H1 (cell line): Measurements from ENCODE around the gene PKMYT1. TPM values are rescaled to one million over a fixed set of nuclear protein-coding genes. Genes with fewer than 3 reads are reported as not detected.

ENCODE experiments used
- CTCF ChIA-PET: fragments of 300-600 bp; sonication (Branson Sonifier 250); formaldehyde crosslinking; loops from one replicate; lab custom pipeline; 2021; ENCODE audit not compliant: partially characterized antibody; lab: Charles Lee
- POLR2A ChIA-PET: fragments of 300-600 bp; sonication (Branson Sonifier 250); formaldehyde crosslinking; loops from one replicate; lab custom pipeline; 2021; ENCODE audit warnings: inconsistent platforms; ENCODE audit not compliant: partially characterized antibody; lab: Charles Lee
- DNase-seq, 2 experiments: peaks; one replicate each; pipeline versions ENCODE4 v3.0.0 to v3.0.0-alpha.2; 2010 to 2022; ENCODE audit warnings: low spot score in 2 of 2, low read depth in 1 of 2, mixed read lengths in 1 of 2
- FAIRE-seq: peaks from 2 replicates; lab custom pipeline; 2011; peaks lifted over from hg19 to GRCh38; lab: Jason Lieb, UNC
- H2AFZ ChIP-seq: 2 replicates; pipeline ENCODE4 v1.8.1; 2012; ENCODE audit warnings: low read length, inconsistent platforms
- H2AK5ac ChIP-seq: 2 replicates; pipeline ENCODE4 v1.6.1; 2013; ENCODE audit warnings: low read depth, low read length
- H2BK120ac ChIP-seq: replicated peaks from 2 replicates; pipeline ENCODE3; 2013; ENCODE audit warnings: low read depth, low read length, inconsistent platforms
- H2BK12ac ChIP-seq: 2 replicates; pipeline ENCODE4 v1.6.1; 2013; ENCODE audit warnings: low read depth, low read length
- H2BK15ac ChIP-seq: 2 replicates; pipeline ENCODE4 v1.6.1; 2013; ENCODE audit warnings: low read length
- H2BK20ac ChIP-seq: 2 replicates; pipeline ENCODE4 v1.6.1; 2013; ENCODE audit warnings: low read length
- H2BK5ac ChIP-seq: 2 replicates; pipeline ENCODE4 v1.6.1; 2013; ENCODE audit warnings: low read depth, low read length
- H3K14ac ChIP-seq: 2 replicates; pipeline ENCODE4 v1.6.1; 2013; ENCODE audit warnings: inconsistent platforms; ENCODE audit not compliant: insufficient read length
- H3K18ac ChIP-seq: 2 replicates; pipeline ENCODE4 v1.6.1; 2013; ENCODE audit warnings: low read length; ENCODE audit errors: extremely low read depth
- H3K23ac ChIP-seq: 2 replicates; pipeline ENCODE4 v1.6.1; 2013; ENCODE audit warnings: inconsistent platforms; ENCODE audit not compliant: insufficient read length
- H3K23me2 ChIP-seq: 2 replicates; pipeline ENCODE4 v1.6.1; 2013; ENCODE audit warnings: low read depth, low read length
- H3K27ac ChIP-seq: 2 replicates; pipeline ENCODE4 v1.6.1; 2011; ENCODE audit warnings: low read depth, low read length, inconsistent platforms
- H3K27me3 ChIP-seq, 4 experiments: replicated peaks in 1 of 4; 1 replicate in 1 of 4; 2 replicates in 3 of 4; pipeline versions ENCODE4 v1.6.1 to v1.8.1; 2011 to 2013; ENCODE audit warnings: low read length in 3 of 4, mild to moderate bottlenecking in 3 of 4, inconsistent platforms in 2 of 4, mixed read lengths in 2 of 4, moderate library complexity in 1 of 4; ENCODE audit not compliant: control insufficient read depth in 3 of 4, insufficient read depth in 3 of 4; ENCODE audit errors: extremely low read depth in 1 of 4
- H3K36me3 ChIP-seq, 4 experiments: 2 replicates each; pipeline versions ENCODE4 v1.6.1 to v1.8.1; 2011 to 2013; ENCODE audit warnings: mild to moderate bottlenecking in 4 of 4, low read length in 3 of 4, moderate library complexity in 2 of 4, control low read depth in 1 of 4, inconsistent platforms in 1 of 4; ENCODE audit not compliant: insufficient read depth in 4 of 4, control insufficient read depth in 2 of 4
- H3K4ac ChIP-seq: replicated peaks from 2 replicates; pipeline ENCODE3; 2013; ENCODE audit warnings: low read length, low read depth, mixed read lengths, inconsistent platforms; ENCODE audit not compliant: insufficient read length
- H3K4me1 ChIP-seq, 4 experiments: replicated peaks in 1 of 4; 1 replicate in 1 of 4; 2 replicates in 3 of 4; pipeline versions ENCODE4 v1.6.1 to v1.8.1; 2011 to 2013; ENCODE audit warnings: low read length in 3 of 4, inconsistent platforms in 2 of 4, mixed read lengths in 1 of 4; ENCODE audit not compliant: insufficient read depth in 4 of 4, control insufficient read depth in 3 of 4
- H3K4me2 ChIP-seq, 2 experiments: 2 replicates each; pipeline versions ENCODE4 v1.6.1 to v1.8.1; 2011 to 2013; ENCODE audit warnings: low read depth in 2 of 2, low read length in 2 of 2, control low read depth in 1 of 2, inconsistent platforms in 1 of 2, mild to moderate bottlenecking in 1 of 2; ENCODE audit not compliant: insufficient read depth in 1 of 2
- H3K4me3 ChIP-seq, 4 experiments: fragments of 200-600, 300-600 bp in 1 of 4; sonication (generic), shearing (Covaris generic), sonication (Bioruptor Twin) in 1 of 4; 2 replicates each; pipeline versions ENCODE4 v1.5.1 to v1.8.1; 2011 to 2016; ENCODE audit warnings: low read length in 4 of 4, low read depth in 3 of 4, control low read depth in 2 of 4, inconsistent platforms in 2 of 4, mild to moderate bottlenecking in 2 of 4, mixed read lengths in 1 of 4, moderate library complexity in 1 of 4; ENCODE audit not compliant: insufficient read depth in 2 of 4; ENCODE audit errors: extremely low read depth in 1 of 4
- H3K56ac ChIP-seq: replicated peaks from 2 replicates; pipeline ENCODE3; 2013; ENCODE audit warnings: low read depth, mild to moderate bottlenecking, mixed read lengths, low read length, inconsistent platforms; ENCODE audit not compliant: insufficient read length
- H3K79me1 ChIP-seq: 2 replicates; pipeline ENCODE4 v1.6.1; 2013; ENCODE audit warnings: low read depth, low read length, control low read depth
- H3K79me2 ChIP-seq, 2 experiments: 2 replicates each; pipeline versions ENCODE4 v1.6.1 to v1.8.1; 2012 to 2013; ENCODE audit warnings: low read length in 2 of 2, mild to moderate bottlenecking in 2 of 2, inconsistent platforms in 1 of 2; ENCODE audit not compliant: insufficient read depth in 2 of 2, control insufficient read depth in 1 of 2
- H3K9ac ChIP-seq, 4 experiments: replicated peaks in 1 of 4; 1 replicate in 1 of 4; 2 replicates in 3 of 4; pipeline versions ENCODE4 v1.6.1 to v1.8.1; 2011 to 2013; ENCODE audit warnings: low read depth in 3 of 4, low read length in 3 of 4, control low read depth in 2 of 4, mild to moderate bottlenecking in 2 of 4, moderate library complexity in 2 of 4, inconsistent platforms in 1 of 4; ENCODE audit errors: extremely low read depth in 1 of 4
- H3K9me3 ChIP-seq, 2 experiments: 2 replicates each; pipeline versions ENCODE4 v1.6.1 to v1.8.1; 2012 to 2013; ENCODE audit warnings: mild to moderate bottlenecking in 2 of 2, moderate library complexity in 2 of 2, control low read depth in 1 of 2, inconsistent platforms in 1 of 2, low read depth in 1 of 2, low read length in 1 of 2, mixed read lengths in 1 of 2; ENCODE audit not compliant: insufficient read depth in 2 of 2
- H4K20me1 ChIP-seq, 2 experiments: replicated peaks in 1 of 2; 2 replicates each; pipeline versions ENCODE3 to v1.8.1; 2011 to 2013; ENCODE audit warnings: inconsistent platforms in 2 of 2, low read length in 2 of 2, mild to moderate bottlenecking in 1 of 2; ENCODE audit not compliant: insufficient read depth in 2 of 2, control insufficient read depth in 1 of 2
- H4K5ac ChIP-seq: 2 replicates; pipeline ENCODE4 v1.6.1; 2013; ENCODE audit warnings: low read length, low read depth, mixed read lengths, inconsistent platforms; ENCODE audit not compliant: insufficient read length
- H4K8ac ChIP-seq: 2 replicates; pipeline ENCODE4 v1.8.0; 2013; ENCODE audit warnings: mild to moderate bottlenecking, moderate library complexity, low read length, inconsistent platforms; ENCODE audit not compliant: insufficient read depth; ENCODE audit errors: extremely low read depth
- H4K91ac ChIP-seq: replicated peaks from 2 replicates; pipeline ENCODE3; 2013; ENCODE audit warnings: low read length, mixed read lengths, inconsistent platforms; ENCODE audit not compliant: insufficient read length
- ASH2L ChIP-seq: fragments of 200-600, 300-600 bp; sonication (generic); IDR thresholded peaks from one replicate; pipeline ENCODE4 v1.7.1; 2017; ENCODE audit warnings: low read length
- CHD2 ChIP-seq: IDR thresholded peaks from 2 replicates; pipeline ENCODE4 v1.6.1; 2012; ENCODE audit warnings: low read length, improper control_type of control experiment
- CTBP2 ChIP-seq: IDR thresholded peaks from 2 replicates; pipeline ENCODE4 v1.7.0; 2011; ENCODE audit warnings: borderline replicate concordance, mild to moderate bottlenecking, moderate library complexity, mixed read lengths, low read length; ENCODE audit not compliant: insufficient read depth, insufficient read length
- EP300 ChIP-seq, 2 experiments: IDR thresholded peaks; 1 replicate in 1 of 2; 2 replicates in 1 of 2; pipeline ENCODE4 v1.6.1; 2011 to 2012; ENCODE audit warnings: low read depth in 2 of 2, low read length in 2 of 2, mild to moderate bottlenecking in 2 of 2, borderline replicate concordance in 1 of 2, inconsistent platforms in 1 of 2, moderate library complexity in 1 of 2
- POLR2A ChIP-seq, 2 experiments: IDR thresholded peaks; 1 replicate in 1 of 2; 2 replicates in 1 of 2; pipeline ENCODE4 v1.6.1; 2011; ENCODE audit warnings: low read depth in 2 of 2, low read length in 2 of 2, mild to moderate bottlenecking in 2 of 2; ENCODE audit errors: control extremely low read depth in 1 of 2
- POU5F1 ChIP-seq: IDR thresholded peaks from 2 replicates; pipeline ENCODE4 v1.6.1; 2011; ENCODE audit warnings: low read depth, mild to moderate bottlenecking, low read length, moderate library complexity
- SIRT6 ChIP-seq: IDR thresholded peaks from one replicate; pipeline ENCODE4 v1.7.1; 2012; ENCODE audit warnings: low read length, inconsistent platforms
- TCF12 ChIP-seq: IDR thresholded peaks from 2 replicates; pipeline ENCODE4 v1.6.1; 2011; ENCODE audit warnings: low read depth, mild to moderate bottlenecking, low read length
- WGBS, 2 experiments: shearing (Covaris generic) in 1 of 2; methylation state at CpG; one replicate each; pipeline versions ENCODE4 v1.1.6 to v1.1.7; 2013 to 2015; ENCODE audit warnings: low lambda C conversion rate in 2 of 2, mixed read lengths in 2 of 2, inconsistent platforms in 1 of 2, low coverage in 1 of 2, missing lambda C conversion rate in 1 of 2; ENCODE audit not compliant: insufficient replicate concordance in 2 of 2, insufficient coverage in 1 of 2, insufficient read length in 1 of 2; ENCODE audit errors: extremely low coverage in 1 of 2, missing lambda C conversion rate in 1 of 2; 5-methylcytosine and 5-hydroxymethylcytosine counted together
- polyA plus RNA-seq, 7 experiments: library from polyadenylated mRNA; depleted of rRNA in 3 of 7; stranded (reverse) in 5 of 7; unstranded in 2 of 7; fragments of >200 nt in 5 of 7; fragments of 200-250 nt in 2 of 7; gene quantifications; 1 replicate in 5 of 7; 2 replicates in 1 of 7; 4 replicates in 1 of 7; pipeline versions ENCODE4 v1.2.1 to v1.2.3, GENCODE V29; 2011 to 2013; ENCODE audit warnings: missing spikeins in 2 of 7, mixed read lengths in 2 of 7
- total RNA-seq: library from RNA; stranded (reverse); fragmentation: NEBNext Ultra II Directional; extraction: Animal tissue kit (Norgen Biotek cat#: 25700); gene quantifications from 2 replicates; pipeline ENCODE4 v1.2.1, GENCODE V29; 2021
- TF ChIP-seq, protein P1 (sequence below): IDR thresholded peaks from 2 replicates; pipeline ENCODE4 v1.6.1; 2011; ENCODE audit warnings: low read depth, mild to moderate bottlenecking, low read length; ENCODE audit not compliant: insufficient read depth

PKMYT1 gene
- total and polyA plus RNA-seq, 2 of the 8 experiments (the other 6 are each of a cell fraction or from before 2014, with no cell fraction given) = 74.7 to 85.2 TPM

DNA sequence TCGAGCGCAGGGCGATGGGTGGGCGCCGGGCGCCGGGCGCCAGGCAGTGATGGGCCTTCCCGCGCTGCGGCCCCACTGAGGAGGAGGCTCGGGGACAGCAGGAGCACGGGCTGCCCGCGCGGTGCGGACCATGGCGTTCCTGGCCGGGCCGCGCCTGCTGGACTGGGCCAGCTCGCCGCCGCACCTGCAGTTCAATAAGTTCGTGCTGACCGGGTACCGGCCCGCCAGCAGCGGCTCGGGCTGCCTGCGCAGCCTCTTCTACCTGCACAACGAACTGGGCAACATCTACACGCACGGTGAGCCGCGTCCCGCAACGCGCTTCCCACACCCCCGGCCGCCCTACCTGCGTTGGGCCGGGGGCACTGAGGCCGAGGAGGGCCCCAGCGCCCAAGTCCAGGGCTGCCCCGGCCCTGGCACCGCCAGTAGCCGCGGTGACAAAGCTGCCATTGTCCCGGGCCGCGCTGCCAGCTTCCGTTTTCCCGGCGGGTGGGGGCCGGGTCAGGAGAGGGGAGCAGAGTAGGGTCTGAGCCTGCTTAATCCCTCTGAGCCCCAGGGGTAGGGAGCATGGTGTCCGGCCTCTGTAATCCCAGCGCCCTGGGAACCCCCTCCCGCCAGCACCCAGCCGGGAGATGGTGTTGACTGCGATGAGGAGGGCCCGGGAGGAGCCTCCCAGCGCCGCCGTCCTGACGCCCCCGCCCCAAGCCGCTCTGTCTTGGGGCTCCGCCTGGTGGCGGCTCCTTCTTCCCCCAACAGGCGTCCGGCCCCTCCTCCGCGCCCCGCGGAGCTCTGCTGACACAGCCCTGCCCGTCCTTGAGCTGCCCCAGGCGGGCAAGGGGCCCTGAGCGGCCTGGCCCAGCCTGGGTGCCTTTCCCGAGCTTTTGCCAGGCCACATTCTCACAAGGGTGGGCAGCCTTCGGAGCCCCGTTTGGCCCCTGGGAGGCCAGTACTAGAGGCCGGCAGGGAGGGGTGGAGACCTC lies 10.4 kb downstream of the PKMYT1 start:
- peaks cover 15 to 32% (median 23%) of the 10 kb centered on the region in 4 experiments; a peak in 6 of 7 replicates for H3K27me3 ChIP-seq
- H2BK120ac ChIP-seq = no peak overlapping the region
- no peak for FAIRE-seq
- peak overlapping the region; percentile 50; the same call in 1 of the 2 replicates for H2BK12ac ChIP-seq
- 0 out of 2 replicates have a peak overlapping the region, but pooled peaks have one; percentile 52 for H2BK5ac ChIP-seq
- H3K4me2 ChIP-seq = peak overlapping the region; percentile 81 to 100
- no peak overlapping the region for H2BK20ac ChIP-seq
- peak overlapping the region; percentile 74 to 94 (median 80) for H3K4me3 ChIP-seq
- peak overlapping the region; percentile 87 for H4K8ac ChIP-seq
- 4% methylated on average over 58 of the region's 83 CpGs; no CpG with 5 or more reads in 1 of the 2 experiments for WGBS, 2 experiments
- H3K4ac ChIP-seq = peak overlapping the region; percentile 74
- H2AK5ac ChIP-seq = no peak overlapping the region
- peak overlapping the region; percentile 62 for H4K91ac ChIP-seq
- ChIA-PET CTCF (interaction anchor here (0.6 to 2.6 kb wide), 16 partner anchors 8 to 127 kb away, joined by 3 to 9 read pairs (median 4); partner anchors contain the start of gene TNFRSF12A), POLR2A (interaction anchor here (0.6 to 25.4 kb wide), 22 partner anchors 10 to 1220 kb away, joined by 3 to 455 read pairs (median 4); partner anchors contain the start of genes CLDN6, CLDN9, FLYWCH1 and HCFC1R1)
- peaks cover 0 to 27% (median 13%) of the 10 kb centered on the region in 4 experiments; a peak in 6 of 7 replicates for H3K4me1 ChIP-seq
- H3K14ac ChIP-seq = no peak overlapping the region
- H3K79me1 ChIP-seq = peaks cover 12% of the 10 kb centered on the region
- peaks cover 13 to 26% (median 17%) of the 10 kb centered on the region in 4 experiments for H3K36me3 ChIP-seq
- H2BK15ac ChIP-seq = no peak overlapping the region
- peak overlapping the region; percentile 38 for H3K18ac ChIP-seq
- H2AFZ ChIP-seq = no peak overlapping the region
- peaks cover 24 to 26% of the 10 kb centered on the region in 2 experiments for H4K20me1 ChIP-seq
- no peak overlapping the region for H3K23ac ChIP-seq
- H3K27ac ChIP-seq = peak overlapping the region; percentile 48; the same call in 1 of the 2 replicates
- no peaks in the 10 kb centered on the region for H3K9me3 ChIP-seq
- H3K56ac ChIP-seq = peak overlapping the region; percentile 80
- H3K9ac ChIP-seq = peak overlapping the region; percentile 61 to 94 (median 78)
- peak in 1 of 2 experiments; percentile 90 for DNase-seq
- peak overlapping the region; percentile 22 for H4K5ac ChIP-seq
- H3K23me2 ChIP-seq = peaks cover 9% of the 10 kb centered on the region
- peaks cover 0 to 2% of the 10 kb centered on the region in 2 experiments; a peak in 1 of 4 replicates for H3K79me2 ChIP-seq
- TF ChIP-seq EP300 (IDR thresholded peaks at IDR 0.05; ENCODE audit: borderline replicate concordance in 1 of 2, low read depth in 2 of 2, low read length in 2 of 2) (no peak), ASH2L (peak; percentile 15), CHD2 (no peak), TCF12 (no peak), CTBP2 (peak; percentile 37), POLR2A (IDR thresholded peaks at IDR 0.05; ENCODE audit: control extremely low read depth in 1 of 2, low read depth in 2 of 2, low read length in 2 of 2) (peak in 1 of 2 experiments; percentile 44; a peak in 1 of 3 replicates), POU5F1 (no peak), SIRT6 (no peak)
- TF ChIP-seq, protein P1, sequence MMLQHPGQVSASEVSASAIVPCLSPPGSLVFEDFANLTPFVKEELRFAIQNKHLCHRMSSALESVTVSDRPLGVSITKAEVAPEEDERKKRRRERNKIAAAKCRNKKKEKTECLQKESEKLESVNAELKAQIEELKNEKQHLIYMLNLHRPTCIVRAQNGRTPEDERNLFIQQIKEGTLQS = no peak
